Hepatocyte (in vitro differentiated cells): ENCODE results near the gene USP54. TPM values are rescaled to one million over a fixed set of nuclear protein-coding genes. Genes with fewer than 3 reads are reported as not detected.
"Not testable (repeated sequence)": the region's sequence is repeated elsewhere in the genome, so short reads cannot be mapped to it uniquely, and the experiment has no call there.

Experiments
- DNase-seq: peaks from one replicate; pipeline ENCODE4 v3.0.0-alpha.2; 2016; ENCODE audit warnings: low spot score
- H2AFZ ChIP-seq: fragments of 200-600 bp; sonication (generic); 2 replicates; pipeline ENCODE4 v1.6.0; 2016; ENCODE audit warnings: antibody characterized with exemption, mild to moderate bottlenecking
- H3K27ac ChIP-seq: fragments of 200-600 bp; sonication (generic); 2 replicates; pipeline ENCODE4 v1.5.1; 2016; ENCODE audit warnings: mild to moderate bottlenecking
- H3K27me3 ChIP-seq: fragments of 200-600 bp; sonication (generic); 2 replicates; pipeline ENCODE4 v1.6.1; 2016
- H3K36me3 ChIP-seq: fragments of 200-600 bp; sonication (generic); replicated peaks from 2 replicates; pipeline ENCODE4 v1.5.1; 2016; ENCODE audit warnings: low read depth; ENCODE audit not compliant: insufficient read depth
- H3K4me1 ChIP-seq: fragments of 200-600 bp; sonication (generic); 2 replicates; pipeline ENCODE4 v1.5.1; 2016; ENCODE audit warnings: mild to moderate bottlenecking, moderate library complexity; ENCODE audit not compliant: insufficient read depth
- H3K4me2 ChIP-seq: fragments of 200-600 bp; sonication (generic); 2 replicates; pipeline ENCODE4 v1.6.0; 2016
- H3K4me3 ChIP-seq: fragments of 200-600 bp; sonication (generic); 2 replicates; pipeline ENCODE4 v1.5.1; 2016; ENCODE audit warnings: mild to moderate bottlenecking
- H3K79me2 ChIP-seq: fragments of 200-600 bp; sonication (generic); 2 replicates; pipeline ENCODE4 v1.6.0; 2017; ENCODE audit warnings: mild to moderate bottlenecking
- H3K9me2 ChIP-seq: fragments of 200-600 bp; sonication (generic); replicated peaks from 2 replicates; pipeline ENCODE4 v1.6.0; 2017; ENCODE audit warnings: mild to moderate bottlenecking; ENCODE audit not compliant: insufficient read depth
- H3K9me3 ChIP-seq: fragments of 200-600 bp; sonication (generic); 2 replicates; pipeline ENCODE4 v1.5.1; 2016; ENCODE audit warnings: low read depth, mild to moderate bottlenecking
- H4K20me1 ChIP-seq: fragments of 200-600 bp; sonication (generic); 2 replicates; pipeline ENCODE4 v1.6.0; 2016; ENCODE audit warnings: mild to moderate bottlenecking; ENCODE audit not compliant: insufficient read depth, poor library complexity, severe bottlenecking
- EZH2 ChIP-seq: fragments of 200-600 bp; sonication (generic); IDR thresholded peaks from 2 replicates; pipeline ENCODE4 v1.6.1; 2016; ENCODE audit warnings: antibody characterized with exemption, mild to moderate bottlenecking, borderline replicate concordance
- EZH2phosphoT487 ChIP-seq: fragments of 200-600 bp; sonication (generic); IDR thresholded peaks from one replicate; pipeline ENCODE4 v1.6.1; 2018; ENCODE audit warnings: antibody characterized with exemption, mild to moderate bottlenecking, low read depth, moderate library complexity; ENCODE audit not compliant: unreplicated experiment, severe bottlenecking
- WGBS: methylation state at CpG from one replicate; pipeline ENCODE4 v1.1.6; 2016; ENCODE audit warnings: low lambda C conversion rate; ENCODE audit errors: missing lambda C conversion rate; 5-methylcytosine and 5-hydroxymethylcytosine counted together
- polyA plus RNA-seq: library from polyadenylated mRNA; unstranded; fragments of >200 nt; fragmentation: Nextera tagmentation; extraction: Ambion mirVana; gene quantifications from 2 replicates; pipeline ENCODE4 v1.2.1, GENCODE V29; 2016
- total RNA-seq: library from RNA; depleted of rRNA; stranded (reverse); fragments of >200 nt; gene quantifications from 2 replicates; pipeline ENCODE4 v1.2.3, GENCODE V29; 2014
- TF ChIP-seq, protein P1 (sequence below): fragments of 200-600 bp; sonication (generic); IDR thresholded peaks from 2 replicates; pipeline ENCODE4 v1.5.1; 2016; ENCODE audit warnings: antibody characterized with exemption, mild to moderate bottlenecking; ENCODE audit not compliant: poor library complexity

USP54 gene
- total and polyA plus RNA-seq, 2 experiments from 2014 or later = 13.2 to 61.6 TPM

DNA sequence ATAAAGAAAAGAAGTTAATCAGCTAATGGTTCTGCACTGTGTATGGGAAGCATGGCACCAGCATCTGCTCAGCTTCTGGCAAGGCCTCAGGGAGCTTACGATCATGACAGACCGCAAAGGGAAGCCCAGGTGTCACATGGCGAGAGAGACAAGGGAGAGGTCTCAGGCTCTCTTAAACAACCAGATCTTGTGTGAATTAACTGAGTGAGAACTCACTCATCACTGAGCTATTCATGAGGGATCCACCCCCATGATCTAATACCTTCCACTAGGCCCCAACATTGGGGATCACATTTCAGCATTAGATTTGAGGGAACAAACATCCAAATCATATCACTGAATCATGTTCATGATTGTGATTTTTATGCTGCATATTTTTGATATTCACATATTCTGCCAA, 5.8 kb downstream of the USP54 start:
- H3K27me3 ChIP-seq = no peaks in the 10 kb centered on the region
- peak overlapping the region; percentile 73 for H3K27ac ChIP-seq
- peak overlapping the region; percentile 52 for H3K4me2 ChIP-seq
- H3K9me2 ChIP-seq = no peaks in the 10 kb centered on the region
- no peaks in the 10 kb centered on the region for H4K20me1 ChIP-seq
- H3K36me3 ChIP-seq = no peaks in the 10 kb centered on the region
- peaks cover 76% of the 10 kb centered on the region for H3K79me2 ChIP-seq
- DNase-seq = no peak
- TF ChIP-seq EZH2 (no peak), EZH2phosphoT487 (no peak)
- TF ChIP-seq, protein P1, sequence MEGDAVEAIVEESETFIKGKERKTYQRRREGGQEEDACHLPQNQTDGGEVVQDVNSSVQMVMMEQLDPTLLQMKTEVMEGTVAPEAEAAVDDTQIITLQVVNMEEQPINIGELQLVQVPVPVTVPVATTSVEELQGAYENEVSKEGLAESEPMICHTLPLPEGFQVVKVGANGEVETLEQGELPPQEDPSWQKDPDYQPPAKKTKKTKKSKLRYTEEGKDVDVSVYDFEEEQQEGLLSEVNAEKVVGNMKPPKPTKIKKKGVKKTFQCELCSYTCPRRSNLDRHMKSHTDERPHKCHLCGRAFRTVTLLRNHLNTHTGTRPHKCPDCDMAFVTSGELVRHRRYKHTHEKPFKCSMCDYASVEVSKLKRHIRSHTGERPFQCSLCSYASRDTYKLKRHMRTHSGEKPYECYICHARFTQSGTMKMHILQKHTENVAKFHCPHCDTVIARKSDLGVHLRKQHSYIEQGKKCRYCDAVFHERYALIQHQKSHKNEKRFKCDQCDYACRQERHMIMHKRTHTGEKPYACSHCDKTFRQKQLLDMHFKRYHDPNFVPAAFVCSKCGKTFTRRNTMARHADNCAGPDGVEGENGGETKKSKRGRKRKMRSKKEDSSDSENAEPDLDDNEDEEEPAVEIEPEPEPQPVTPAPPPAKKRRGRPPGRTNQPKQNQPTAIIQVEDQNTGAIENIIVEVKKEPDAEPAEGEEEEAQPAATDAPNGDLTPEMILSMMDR = no peak
- no peak overlapping the region for H3K4me3 ChIP-seq
- no peak overlapping the region for H2AFZ ChIP-seq
- peaks cover 16% of the 10 kb centered on the region for H3K4me1 ChIP-seq
- H3K9me3 ChIP-seq = no peaks in the 10 kb centered on the region
- 100% methylated on average over 3 of the region's 3 CpGs for WGBS

DNA sequence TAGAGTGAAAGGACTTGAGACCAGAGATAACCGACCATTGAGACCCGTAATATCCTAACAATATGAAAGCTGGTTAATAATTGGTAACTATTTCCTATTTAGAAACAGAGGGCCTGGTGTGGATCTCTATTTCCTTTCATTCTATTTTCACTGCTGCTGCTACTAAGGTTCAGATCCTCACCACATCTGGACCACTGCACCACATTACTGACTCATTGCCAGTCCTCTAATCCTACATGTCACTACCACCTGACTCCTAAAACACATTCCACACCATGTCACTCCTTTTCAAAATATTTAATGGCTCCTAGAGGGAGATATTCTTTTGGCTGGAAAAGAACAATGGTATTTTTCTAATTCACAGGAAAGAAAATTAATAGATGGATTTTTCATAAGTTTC, 6.4 kb downstream of the USP54 start:
- Histone ChIP-seq H3K9me3 (no peaks in the 10 kb centered on the region), H3K36me3 (no peaks in the 10 kb centered on the region), H2AFZ (no peak overlapping the region), H3K4me3 (no peak overlapping the region), H3K79me2 (peaks cover 76% of the 10 kb centered on the region), H3K4me1 (peaks cover 16% of the 10 kb centered on the region), H3K27ac (peak overlapping the region; percentile 73), H3K9me2 (no peaks in the 10 kb centered on the region), H4K20me1 (no peaks in the 10 kb centered on the region), H3K27me3 (no peaks in the 10 kb centered on the region), H3K4me2 (no peak overlapping the region)
- no peak for DNase-seq
- 86% methylated on average over 2 of the region's 2 CpGs for WGBS
- TF ChIP-seq EZH2phosphoT487 = no peak
- no peak for TF ChIP-seq EZH2
- TF ChIP-seq, protein P1 = no peak

DNA sequence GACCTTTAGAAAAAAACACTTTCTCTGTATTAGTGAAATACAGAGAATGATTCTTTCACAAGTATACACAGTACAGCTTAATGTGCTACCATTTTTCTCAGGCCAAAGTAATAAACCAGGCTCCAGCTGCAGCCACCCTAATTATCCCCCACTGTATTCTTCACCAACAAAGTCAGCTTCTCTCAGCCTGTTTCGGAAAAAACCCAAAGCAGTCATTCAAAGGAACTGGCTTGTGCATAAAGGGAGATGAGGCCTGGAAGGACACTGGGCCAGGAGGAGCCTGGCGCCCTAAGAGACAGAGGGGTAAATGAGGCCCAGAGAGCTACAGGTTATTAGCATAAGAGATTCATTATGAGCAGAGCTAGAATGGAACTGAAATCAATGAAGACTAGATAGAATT, 9.2 kb downstream of the USP54 start:
- no peaks in the 10 kb centered on the region for H3K27me3 ChIP-seq
- no peaks in the 10 kb centered on the region for H3K9me2 ChIP-seq
- no peaks in the 10 kb centered on the region for H3K36me3 ChIP-seq
- no peak overlapping the region for H3K4me2 ChIP-seq
- TF ChIP-seq EZH2phosphoT487 (no peak), EZH2 (no peak)
- TF ChIP-seq, protein P1 = no peak
- H3K27ac ChIP-seq = no peak overlapping the region
- no peak for DNase-seq
- no peaks in the 10 kb centered on the region for H4K20me1 ChIP-seq
- WGBS = 82% methylated on average over 2 of the region's 2 CpGs
- peaks cover 82% of the 10 kb centered on the region for H3K79me2 ChIP-seq
- peaks cover 17% of the 10 kb centered on the region for H3K4me1 ChIP-seq
- no peak overlapping the region for H2AFZ ChIP-seq
- no peak overlapping the region for H3K4me3 ChIP-seq
- H3K9me3 ChIP-seq = no peaks in the 10 kb centered on the region

DNA sequence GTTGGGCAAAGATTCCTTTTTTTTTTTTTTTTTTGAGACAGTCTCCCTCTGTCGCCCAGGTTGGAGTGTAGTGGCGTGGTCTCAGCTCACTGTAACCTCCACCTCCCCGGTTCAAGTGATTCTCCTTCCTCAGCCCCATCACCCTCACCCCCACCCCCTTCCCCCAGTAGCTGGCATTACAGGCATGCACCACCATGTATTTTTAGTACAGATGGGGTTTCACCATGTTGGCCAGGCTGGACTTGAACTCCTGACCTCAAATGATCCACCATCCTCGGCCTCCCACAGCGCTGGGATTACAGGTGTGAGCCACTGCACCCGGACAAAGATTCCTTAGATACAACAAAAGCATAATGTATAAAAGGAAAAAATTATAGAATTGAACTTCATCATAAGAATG, 12.2 kb downstream of the USP54 start:
- not testable (repeated sequence) for H3K27me3 ChIP-seq, H2AFZ ChIP-seq, H3K36me3 ChIP-seq, H3K4me3 ChIP-seq, H3K9me3 ChIP-seq, H3K9me2 ChIP-seq, H4K20me1 ChIP-seq, H3K4me2 ChIP-seq, H3K27ac ChIP-seq, DNase-seq
- peaks cover 78% of the 10 kb centered on the region for H3K79me2 ChIP-seq
- WGBS = 94% methylated on average over 6 of the region's 6 CpGs
- H3K4me1 ChIP-seq = peaks cover 19% of the 10 kb centered on the region
